G401 (cell line): ENCODE data around the gene ANKRD33. TPM values are rescaled to one million over a fixed set of nuclear protein-coding genes. Genes with fewer than 3 reads are reported as not detected.

Experiments
- DNase-seq: peaks from one replicate; pipeline ENCODE4 v3.0.0-alpha.2; 2015; ENCODE audit warnings: low spot score
- in situ Hi-C: cut with HindIII; loops from 2 replicates; pipeline ENCODE4 v1.10.0; 2016; ENCODE audit warnings: low sequenced_read_pairs, mixed read lengths
- total RNA-seq: library from RNA; depleted of rRNA; stranded (reverse); fragments of >200 nt; shearing (Covaris generic); gene quantifications from 2 replicates; pipeline ENCODE4 v1.2.3, GENCODE V29; 2014

ANKRD33 gene
- total RNA-seq, 1 experiment from 2014 or later = not detected

GRCh38 chr12:51911788-51912711 is 24.1 kb downstream of the ANKRD33 start:
- in situ Hi-C loops = no loop called here
- DNase-seq = no peak

- DNase-seq = no peak
- in situ Hi-C loops = no loop called here
These were observed 25.4 kb downstream of the ANKRD33 start for GRCh38 chr12:51913071-51914033.

- no peak for DNase-seq
- in situ Hi-C loops = no loop called here
These were observed 26.4 kb downstream of the ANKRD33 start for GRCh38 chr12:51914034-51914923.

- DNase-seq = no peak
- in situ Hi-C loops = no loop called here
These were observed 27.2 kb downstream of the ANKRD33 start for GRCh38 chr12:51915003-51915625.

- in situ Hi-C loops = no loop called here
- DNase-seq = no peak
These were observed 28.0 kb downstream of the ANKRD33 start for GRCh38 chr12:51915951-51916350.

GRCh38 chr12:51917041-51917590 is 29.2 kb downstream of the ANKRD33 start:
- in situ Hi-C loops = no loop called here
- no peak for DNase-seq

- no peak for DNase-seq
- in situ Hi-C loops = no loop called here
These were observed 30.0 kb downstream of the ANKRD33 start for GRCh38 chr12:51917746-51918453.

GRCh38 chr12:51920046-51920445 is 32.1 kb downstream of the ANKRD33 start:
- no peak for DNase-seq
- in situ Hi-C loops = no loop called here

- no peak for DNase-seq
- in situ Hi-C loops = no loop called here
These were observed 33.3 kb downstream of the ANKRD33 start for GRCh38 chr12:51921017-51921725.

GRCh38 chr12:51922146-51922545 is 34.2 kb downstream of the ANKRD33 start:
- no peak for DNase-seq
- in situ Hi-C loops = no loop called here

- DNase-seq = no peak
- in situ Hi-C loops = no loop called here
These were observed 35.0 kb downstream of the ANKRD33 start for GRCh38 chr12:51922762-51923505.

GRCh38 chr12:51923506-51924365 is 35.8 kb downstream of the ANKRD33 start:
- DNase-seq = no peak
- in situ Hi-C loops = no loop called here

- in situ Hi-C loops = no loop called here
- no peak for DNase-seq
These were observed 36.8 kb downstream of the ANKRD33 start for GRCh38 chr12:51924551-51925319.

- in situ Hi-C loops = no loop called here
- DNase-seq = no peak
These were observed 37.6 kb downstream of the ANKRD33 start for GRCh38 chr12:51925346-51926063.
